Right forelimb (tissue), 1 donor: ENCODE data around the gene SPATA12.
A peak's percentile ranks its signal among the peaks of the same experiment; 100 is the strongest.

Experiments
- DNase-seq: peaks from one replicate; pipeline ENCODE4 v3.0.0-alpha.2; 2018

SPATA12 gene

GRCh38 chr3:57060089-57060821 lies at the start of gene SPATA12:
Gene SPATA12 (plus strand): TSS chr3:57060664. CDS start chr3:57073695, 13,031 bp downstream.
- no peak for DNase-seq

- no peak for DNase-seq
Observed at GRCh38 chr3:57011022-57011421, 49.4 kb upstream of the SPATA12 start.

- DNase-seq: no peak
Observed at GRCh38 chr3:57012847-57013246, 47.6 kb upstream of the SPATA12 start.

- no peak for DNase-seq
Observed at GRCh38 chr3:57015350-57015729, 45.1 kb upstream of the SPATA12 start.

DNA sequence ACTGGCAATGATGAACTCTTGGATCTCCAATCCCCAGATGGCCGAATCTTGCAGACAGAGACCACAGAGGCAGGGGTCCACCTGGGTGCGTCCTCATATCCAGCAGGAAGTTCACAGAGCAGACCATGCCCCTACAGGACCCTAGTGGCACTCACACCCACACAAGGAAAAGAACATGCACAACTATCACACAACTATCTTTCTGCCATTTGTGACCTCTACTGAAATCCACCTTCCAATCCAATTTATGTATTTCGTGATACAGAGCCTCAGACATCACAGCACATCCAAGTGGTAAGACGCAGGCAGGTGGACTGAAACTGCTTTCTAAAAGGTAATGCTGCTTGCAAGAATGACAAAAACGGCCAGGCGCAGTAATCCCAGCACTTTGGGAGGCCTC lies 44.6 kb upstream of the SPATA12 start:
- no peak for DNase-seq

DNA sequence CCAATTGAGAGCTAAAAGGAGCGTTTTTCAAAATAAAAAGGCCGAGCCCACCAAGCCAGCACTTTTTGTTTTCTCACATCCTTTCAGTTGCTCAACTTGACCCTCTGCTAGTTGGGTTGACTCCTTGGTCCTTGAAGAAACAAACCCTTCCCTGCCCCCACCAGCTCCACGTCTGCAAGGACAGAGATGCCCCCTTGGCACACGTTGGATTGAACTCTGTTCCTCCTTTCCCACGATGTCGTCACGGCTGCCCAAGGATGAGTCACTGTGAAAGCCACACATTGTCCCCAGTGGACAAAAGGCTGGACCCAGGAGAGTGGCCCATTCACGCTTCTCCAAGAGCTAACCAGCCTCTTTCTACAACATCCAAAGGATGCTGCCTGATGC lies 43.0 kb upstream of the SPATA12 start:
- DNase-seq: no peak

- DNase-seq: no peak
Observed at GRCh38 chr3:57018246-57018645, 42.2 kb upstream of the SPATA12 start.

DNA sequence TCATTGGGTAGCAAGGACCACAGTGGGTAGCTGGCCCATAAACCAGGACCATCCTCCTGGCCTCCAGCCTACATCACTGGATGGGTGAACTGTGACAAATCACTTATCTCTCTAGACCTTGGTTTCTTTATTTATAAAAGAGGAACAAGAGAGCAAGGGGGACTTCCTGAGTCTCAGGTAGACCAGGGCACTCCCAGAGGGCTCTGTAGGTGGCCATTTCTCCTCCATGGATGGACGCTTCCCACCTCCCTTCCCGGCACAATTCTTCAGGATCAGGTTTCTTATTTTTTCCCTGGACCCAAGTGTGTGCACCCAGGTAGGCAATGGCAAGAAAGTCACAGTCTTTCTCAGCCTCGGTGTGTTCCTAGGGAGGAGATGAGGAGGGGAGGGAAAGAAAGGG lies 41.4 kb upstream of the SPATA12 start:
- no peak for DNase-seq

DNA sequence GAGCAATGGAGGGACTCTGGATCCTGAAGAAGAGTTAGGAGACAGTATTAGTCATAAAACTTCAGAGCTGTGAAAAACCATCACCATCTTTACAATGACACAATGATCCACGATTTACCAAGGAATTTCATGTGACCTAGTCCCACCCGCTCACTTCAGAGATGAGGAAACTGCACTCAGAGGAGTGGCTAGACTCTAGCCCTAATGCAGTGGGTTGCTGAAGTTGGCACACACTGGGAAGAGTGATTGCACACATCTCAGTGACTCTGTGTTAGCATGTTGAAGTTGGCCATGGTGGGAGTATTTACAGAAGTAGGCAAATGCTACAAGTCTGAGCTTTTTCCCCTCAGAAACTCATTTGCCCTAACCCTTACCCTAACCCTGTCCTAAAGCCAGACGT lies 35.2 kb upstream of the SPATA12 start:
- DNase-seq: no peak

- DNase-seq: no peak
Observed at GRCh38 chr3:57026944-57027343, 33.5 kb upstream of the SPATA12 start.

DNA sequence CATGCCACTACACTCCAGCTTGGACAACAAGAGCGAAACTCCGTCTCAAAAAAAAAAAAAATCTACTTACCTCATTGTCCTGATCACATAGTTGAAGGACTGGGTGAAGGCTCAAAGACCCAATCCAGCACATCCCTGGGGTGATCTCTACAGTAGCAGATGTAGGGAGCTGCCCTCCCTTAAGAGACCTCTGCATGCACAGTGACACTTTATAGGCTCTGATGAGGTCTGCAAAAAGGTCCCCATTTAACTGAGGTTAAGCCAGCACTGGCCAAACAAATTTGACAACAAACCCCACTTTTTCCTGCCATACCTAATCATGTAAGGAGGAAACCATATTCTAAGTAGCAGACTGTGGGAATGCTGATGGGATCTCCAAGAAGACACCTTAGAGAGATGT lies 31.1 kb upstream of the SPATA12 start:
- no peak for DNase-seq

DNA sequence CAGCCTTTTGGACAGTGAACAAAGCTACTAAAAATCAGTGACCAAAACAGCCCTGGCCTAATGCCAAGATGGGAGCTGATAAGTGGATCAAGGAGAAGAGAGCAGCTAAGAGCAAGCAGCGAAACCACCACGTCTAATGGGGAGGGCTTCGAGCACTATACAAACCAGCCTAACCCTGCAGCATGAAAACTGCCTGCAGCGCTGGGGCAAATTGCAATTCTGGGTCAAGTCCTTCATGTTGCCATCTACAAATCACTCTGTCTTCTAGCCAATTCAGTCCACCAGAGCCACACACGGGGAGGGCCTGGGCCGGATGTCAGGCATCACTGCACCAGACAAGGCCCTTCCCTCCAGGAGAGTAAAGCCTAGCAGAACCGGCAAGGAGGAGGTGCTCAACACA lies 30.5 kb upstream of the SPATA12 start:
- no peak for DNase-seq

GRCh38 chr3:57030721-57031120 lies 29.7 kb upstream of the SPATA12 start:
- no peak for DNase-seq

DNA sequence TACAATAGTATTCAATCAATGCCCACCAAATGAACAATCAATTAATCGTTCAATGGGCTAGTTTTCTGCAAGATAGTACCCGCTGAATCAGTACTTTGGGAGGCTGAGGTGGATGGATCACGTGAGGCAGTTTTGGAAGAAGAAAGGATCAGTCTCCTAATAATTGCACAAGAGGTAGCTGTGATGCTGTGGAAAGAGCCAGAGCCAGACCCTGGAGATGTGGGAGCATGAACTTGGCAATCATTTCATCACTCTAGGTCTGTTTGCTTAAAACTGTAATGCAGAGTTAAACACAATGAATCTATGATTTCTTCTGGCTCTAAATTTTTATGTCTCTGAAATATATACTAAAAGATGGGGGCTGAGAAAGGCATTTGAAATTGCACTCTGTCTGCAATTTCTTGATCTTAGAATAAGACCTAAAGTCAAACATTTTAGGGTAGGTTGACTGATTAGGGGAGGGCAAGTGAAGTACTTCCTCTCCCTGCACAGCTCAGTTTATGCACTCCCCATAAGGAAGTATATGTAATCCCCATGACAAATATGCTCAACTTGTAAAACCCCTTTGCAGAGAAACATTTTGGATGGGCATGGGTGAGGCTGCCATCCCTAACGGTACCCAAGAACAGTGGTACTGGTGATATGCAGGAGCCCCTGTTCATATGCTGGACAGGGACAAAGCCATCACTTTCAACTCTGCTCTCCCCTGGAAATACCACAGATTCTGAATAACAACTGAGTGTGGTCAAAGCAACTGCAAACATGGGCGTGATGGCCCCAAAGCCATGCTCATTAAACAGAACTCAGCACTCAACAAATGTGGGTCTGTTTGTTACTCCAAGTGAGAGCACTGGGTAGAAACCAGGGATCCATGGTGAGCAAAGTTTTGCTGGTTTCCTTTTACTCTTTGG lies 28.6 kb upstream of the SPATA12 start:
- DNase-seq: no peak

DNA sequence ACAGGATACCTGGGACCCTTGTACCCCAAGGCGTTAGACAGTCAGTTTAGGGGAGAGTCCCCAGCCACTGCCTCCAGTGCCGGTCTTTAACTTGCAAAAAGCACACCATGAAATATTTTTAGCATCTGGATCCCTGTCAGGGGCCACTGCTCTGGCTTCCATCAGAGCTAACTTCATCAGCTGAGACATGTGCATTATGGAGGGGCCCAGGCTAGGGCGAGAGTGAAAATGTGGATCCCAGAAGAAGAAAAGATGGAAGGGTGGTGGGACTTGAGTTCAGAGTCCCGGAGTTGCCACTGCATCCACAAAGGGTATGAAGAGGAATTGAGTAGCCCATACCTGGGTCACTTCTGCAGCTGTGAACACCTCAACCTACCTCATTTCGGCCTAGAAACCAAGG lies 23.5 kb upstream of the SPATA12 start:
- DNase-seq: no peak

- no peak for DNase-seq
Observed at GRCh38 chr3:57038466-57039164, 21.8 kb upstream of the SPATA12 start.

GRCh38 chr3:57041674-57042073 lies 18.8 kb upstream of the SPATA12 start:
- no peak for DNase-seq

- DNase-seq: no peak
Observed at GRCh38 chr3:57043518-57043917, 16.9 kb upstream of the SPATA12 start.

DNA sequence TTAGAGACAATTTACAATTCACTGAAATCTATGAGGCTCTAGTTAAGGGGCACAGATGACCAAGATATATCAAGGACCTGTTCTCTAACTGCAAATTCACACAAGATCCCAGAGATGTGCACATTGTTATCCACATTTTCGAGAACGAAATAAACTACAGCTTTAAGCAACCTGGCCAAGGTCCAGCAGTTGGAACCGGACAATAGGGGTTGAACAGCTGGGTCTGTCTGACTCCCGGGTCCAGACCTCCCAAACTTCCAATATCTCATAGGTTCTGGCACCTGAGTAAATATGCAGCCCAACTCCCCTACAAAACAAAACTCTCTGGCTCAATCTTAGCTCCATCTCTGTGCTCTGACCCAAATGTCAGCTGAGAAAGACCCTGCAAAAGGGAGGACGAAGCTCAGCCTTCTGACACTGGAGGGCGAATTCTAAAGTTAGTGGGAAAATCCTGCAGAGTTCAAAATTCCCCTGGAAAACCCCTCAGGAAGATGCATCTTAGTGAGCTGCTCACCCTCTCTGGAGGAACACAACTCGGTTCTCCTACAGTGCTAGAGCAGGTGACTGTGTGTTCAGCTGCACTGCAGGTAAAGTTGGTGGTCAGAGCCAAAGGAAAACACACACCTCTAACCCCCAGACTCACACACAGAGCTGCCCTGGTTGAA lies 14.2 kb upstream of the SPATA12 start:
- peak; percentile 63 for DNase-seq

GRCh38 chr3:57048052-57048671 lies 12.3 kb upstream of the SPATA12 start:
- DNase-seq: peak; percentile 63

GRCh38 chr3:57048728-57049127 lies 11.7 kb upstream of the SPATA12 start:
- DNase-seq: no peak

- no peak for DNase-seq
Observed at GRCh38 chr3:57052662-57053061, 7.8 kb upstream of the SPATA12 start.

- no peak for DNase-seq
Observed at GRCh38 chr3:57053122-57053521, 7.3 kb upstream of the SPATA12 start.
